ENCODE measurements around the gene SEMA6A.

DNA sequence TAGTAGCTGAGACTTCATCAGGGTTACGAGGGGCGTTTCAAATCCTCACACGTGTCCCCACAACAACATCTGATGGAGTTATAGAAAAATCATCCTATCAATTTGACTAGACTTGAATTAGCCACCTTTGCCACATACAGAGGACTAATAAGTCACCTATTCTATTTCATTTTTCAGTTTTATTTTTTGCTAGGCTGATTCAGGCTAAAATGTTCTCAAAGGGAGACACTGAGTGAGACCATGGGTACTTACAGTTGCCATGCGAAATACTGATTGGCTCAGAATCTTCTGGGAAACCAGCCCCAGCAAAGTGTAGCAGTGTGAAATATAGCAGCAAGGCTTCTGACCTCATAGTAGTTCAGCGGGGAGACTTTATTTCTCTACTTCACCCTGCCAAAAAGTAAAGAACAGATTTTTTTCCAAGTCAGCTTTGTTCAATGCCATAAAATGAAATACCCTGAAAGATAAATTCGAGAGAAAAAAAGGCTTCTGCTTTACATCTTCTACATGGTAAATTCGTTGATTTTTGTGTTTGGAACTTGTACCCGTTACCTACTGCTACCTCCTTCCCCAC lies 69.9 kb downstream of the SEMA6A start:
- TF ChIP-seq, protein P1, sequence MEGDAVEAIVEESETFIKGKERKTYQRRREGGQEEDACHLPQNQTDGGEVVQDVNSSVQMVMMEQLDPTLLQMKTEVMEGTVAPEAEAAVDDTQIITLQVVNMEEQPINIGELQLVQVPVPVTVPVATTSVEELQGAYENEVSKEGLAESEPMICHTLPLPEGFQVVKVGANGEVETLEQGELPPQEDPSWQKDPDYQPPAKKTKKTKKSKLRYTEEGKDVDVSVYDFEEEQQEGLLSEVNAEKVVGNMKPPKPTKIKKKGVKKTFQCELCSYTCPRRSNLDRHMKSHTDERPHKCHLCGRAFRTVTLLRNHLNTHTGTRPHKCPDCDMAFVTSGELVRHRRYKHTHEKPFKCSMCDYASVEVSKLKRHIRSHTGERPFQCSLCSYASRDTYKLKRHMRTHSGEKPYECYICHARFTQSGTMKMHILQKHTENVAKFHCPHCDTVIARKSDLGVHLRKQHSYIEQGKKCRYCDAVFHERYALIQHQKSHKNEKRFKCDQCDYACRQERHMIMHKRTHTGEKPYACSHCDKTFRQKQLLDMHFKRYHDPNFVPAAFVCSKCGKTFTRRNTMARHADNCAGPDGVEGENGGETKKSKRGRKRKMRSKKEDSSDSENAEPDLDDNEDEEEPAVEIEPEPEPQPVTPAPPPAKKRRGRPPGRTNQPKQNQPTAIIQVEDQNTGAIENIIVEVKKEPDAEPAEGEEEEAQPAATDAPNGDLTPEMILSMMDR (IDR thresholded peaks at IDR 0.05), result no peak
- TF ChIP-seq POLR2A (IDR thresholded peaks at IDR 0.05), result no peak

All from breast epithelium (tissue), 3 donors.